ENCODE data around the gene CLDN19.
A peak's percentile ranks its signal among the peaks of the same experiment; 100 is the strongest.

The CLDN19 gene, protein sequence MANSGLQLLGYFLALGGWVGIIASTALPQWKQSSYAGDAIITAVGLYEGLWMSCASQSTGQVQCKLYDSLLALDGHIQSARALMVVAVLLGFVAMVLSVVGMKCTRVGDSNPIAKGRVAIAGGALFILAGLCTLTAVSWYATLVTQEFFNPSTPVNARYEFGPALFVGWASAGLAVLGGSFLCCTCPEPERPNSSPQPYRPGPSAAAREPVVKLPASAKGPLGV

GRCh38 chr1:42739753-42740700 is at the start of gene CLDN19:
CLDN19 (minus strand) TSS chr1:42740236; CDS start chr1:42740063, 173 bp downstream.
- no peak for DNase-seq

GRCh38 chr1:42788021-42788420 is 48.0 kb upstream of the CLDN19 start:
- DNase-seq, result no peak

- no peak for DNase-seq
Observed at GRCh38 chr1:42786097-42786496, 46.1 kb upstream of the CLDN19 start.

- DNase-seq, result no peak
Observed at GRCh38 chr1:42784946-42785693, 45.1 kb upstream of the CLDN19 start, which contains the start of gene TMEM269. TMEM269 (plus strand) TSS chr1:42784991; CDS start chr1:42789894, 4,903 bp downstream.

- no peak for DNase-seq
Observed at GRCh38 chr1:42784547-42784945, 44.5 kb upstream of the CLDN19 start.

- DNase-seq, result no peak
Observed at GRCh38 chr1:42783092-42783491, 43.1 kb upstream of the CLDN19 start.

DNA sequence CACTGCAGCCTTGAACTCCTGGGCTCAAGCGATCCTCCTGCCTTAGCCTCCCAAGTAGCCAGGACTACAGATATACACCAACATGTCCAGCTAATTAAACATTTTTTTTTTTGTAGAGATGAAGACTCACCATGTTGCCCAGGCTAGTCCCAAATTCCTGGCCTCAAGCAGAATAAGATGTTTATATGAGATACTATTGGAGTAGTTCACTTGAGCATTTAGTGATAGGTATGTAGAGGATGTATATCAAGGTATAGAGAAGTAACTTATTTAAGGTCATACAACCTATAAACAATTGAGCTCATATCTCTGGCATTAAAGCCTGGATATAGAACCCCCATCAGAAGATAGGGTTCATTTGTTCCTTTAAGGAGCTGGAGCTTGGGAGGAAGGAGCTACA is 40.1 kb upstream of the CLDN19 start:
- DNase-seq, result no peak

GRCh38 chr1:42779725-42780124 is 39.7 kb upstream of the CLDN19 start:
- DNase-seq, result no peak

- peak; percentile 69 for DNase-seq
Observed at GRCh38 chr1:42777852-42778251, 37.8 kb upstream of the CLDN19 start.

- no peak for DNase-seq
Observed at GRCh38 chr1:42776502-42776901, 36.5 kb upstream of the CLDN19 start.

- DNase-seq, result no peak
Observed at GRCh38 chr1:42774928-42775526, 35.0 kb upstream of the CLDN19 start.

- DNase-seq, result no peak
Observed at GRCh38 chr1:42773420-42773819, 33.4 kb upstream of the CLDN19 start.

- no peak for DNase-seq
Observed at GRCh38 chr1:42769811-42770210, 29.8 kb upstream of the CLDN19 start.

- DNase-seq, result peak; percentile 34
Observed at GRCh38 chr1:42768172-42768571, 28.1 kb upstream of the CLDN19 start.

- peak; percentile 43 for DNase-seq
Observed at GRCh38 chr1:42767510-42768000, 27.5 kb upstream of the CLDN19 start.

DNA sequence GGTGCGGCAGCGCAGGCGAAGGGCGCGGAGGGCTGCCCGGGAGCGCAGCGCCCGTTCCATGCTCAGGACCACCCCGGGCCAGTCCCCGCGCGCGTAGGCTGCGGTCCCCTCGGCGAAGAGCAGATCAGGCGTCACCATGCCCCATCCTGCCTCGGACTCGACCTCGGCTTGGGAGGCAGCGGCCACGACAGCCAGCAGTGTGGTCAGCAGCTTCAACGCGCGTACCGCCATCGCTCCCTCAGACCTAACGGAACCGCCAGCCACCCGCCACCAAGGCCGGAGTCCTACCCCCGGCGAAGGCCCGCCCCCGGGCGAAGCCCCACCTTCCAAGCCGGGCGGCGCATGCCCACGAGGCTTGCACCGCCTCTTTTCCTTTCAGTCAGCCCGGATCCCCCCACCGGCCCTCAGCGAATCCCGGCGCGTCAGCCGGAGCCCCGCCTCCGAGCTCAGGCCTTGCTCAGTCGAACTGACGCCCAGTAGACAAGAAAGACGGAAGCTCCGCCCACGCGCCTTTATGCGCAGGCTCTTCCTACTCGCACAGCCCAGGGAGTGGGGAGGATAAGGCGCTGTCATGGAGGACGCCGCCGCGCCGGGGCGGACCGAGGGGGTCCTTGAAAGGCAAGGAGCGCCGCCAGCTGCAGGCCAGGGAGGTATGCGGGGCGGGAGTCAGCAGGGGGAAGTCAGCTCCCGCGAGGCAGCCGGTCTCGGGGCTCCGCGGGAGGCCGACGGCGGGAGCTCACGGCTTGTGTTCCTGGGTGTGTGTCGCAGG is 26.9 kb upstream of the CLDN19 start, which contains the start of the genes C1orf50 and P3H1:
TSS of gene C1orf50 (plus strand) at position 509 of the 769 bp plus-strand sequence. CDS start at position 572, 63 bp downstream.
TSS of gene P3H1 (minus strand) at position 288 of the 769 bp plus-strand sequence. CDS start at position 231, 57 bp downstream.
- peak; percentile 99 for DNase-seq

DNA sequence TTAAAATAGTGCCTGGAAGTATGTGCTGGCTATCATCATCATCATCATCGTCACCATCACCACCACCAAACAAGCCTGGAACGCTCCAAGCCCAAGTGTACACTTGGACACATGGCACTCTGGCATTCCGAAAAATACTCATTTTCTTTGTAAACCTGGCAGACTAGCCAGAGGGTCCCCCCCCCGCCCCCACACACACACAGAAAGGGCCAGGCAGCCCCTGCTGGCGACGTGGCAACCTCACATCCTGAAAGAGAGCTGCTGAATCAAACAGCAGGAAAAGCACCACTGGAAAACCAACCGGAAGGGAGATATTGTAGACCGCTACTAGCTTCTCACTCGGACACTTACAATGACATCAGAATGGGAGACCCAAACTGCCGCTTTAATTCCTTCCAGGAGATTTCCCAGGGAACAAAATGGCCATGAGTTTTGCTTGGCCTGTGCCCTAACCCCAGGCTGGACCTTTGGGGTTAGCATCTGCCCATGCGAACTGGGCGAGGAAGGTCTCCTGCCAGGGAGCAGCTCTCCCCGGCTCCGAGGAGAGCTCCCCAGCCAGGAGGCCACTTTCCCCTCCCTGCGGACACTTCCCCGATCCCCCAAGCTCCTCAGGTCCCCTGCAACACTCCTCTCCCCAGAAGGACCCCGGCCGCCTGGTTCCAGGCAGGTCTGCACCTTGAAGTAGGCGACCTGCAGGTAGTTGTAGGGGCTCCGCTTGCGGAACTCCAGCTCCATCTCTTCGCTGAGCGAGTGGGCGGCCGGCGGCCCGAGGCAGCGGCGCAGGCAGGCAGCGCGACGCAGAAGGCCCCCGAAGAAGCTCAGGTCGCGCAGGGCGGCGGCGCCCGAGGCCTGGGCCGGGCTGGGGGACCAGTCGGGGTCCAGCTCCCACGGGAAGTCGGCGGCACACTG is 26.1 kb upstream of the CLDN19 start:
- DNase-seq, result peak; percentile 73

GRCh38 chr1:42765269-42765668 is 25.2 kb upstream of the CLDN19 start:
- no peak for DNase-seq

- DNase-seq, result no peak
Observed at GRCh38 chr1:42762269-42762668, 22.2 kb upstream of the CLDN19 start.

DNA sequence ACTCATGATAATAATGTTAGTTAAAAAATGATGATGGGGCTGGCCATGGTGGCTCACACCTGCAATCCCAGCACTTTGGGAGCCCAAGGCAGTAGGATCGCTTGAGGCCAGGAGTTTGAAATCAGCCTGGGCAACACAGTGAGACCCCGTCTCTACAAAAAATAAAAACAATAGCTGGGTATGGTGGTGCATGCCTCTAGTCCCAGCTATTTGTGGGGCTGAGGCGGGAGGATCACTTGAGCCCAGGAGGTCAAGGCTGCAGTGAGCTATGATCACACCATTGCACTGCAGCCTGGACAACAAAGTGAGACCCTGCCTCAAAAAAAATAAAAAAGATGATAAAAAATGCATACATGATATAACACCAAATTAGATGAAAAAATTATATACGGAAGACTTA is 21.5 kb upstream of the CLDN19 start:
- DNase-seq, result no peak

Data from OCI-M1 (cell line).